Adrenal gland (tissue), 5 donors: ENCODE results near the gene PPY.

Source experiments
- POLR2A ChIP-seq, 2 donors: fragments of 450-650 bp; IDR thresholded peaks; one replicate each; pipeline ENCODE4 v1.6.1; 2017; ENCODE audit warnings: antibody characterized with exemption in 2 of 2, mild to moderate bottlenecking in 2 of 2, moderate library complexity in 1 of 2
- TF ChIP-seq, protein P1 (sequence below), 6 experiments: fragments of 450-650 bp in 4 of 6; fragments of 200-600 bp in 2 of 6; sonication (generic) in 1 of 6; IDR thresholded peaks; 1 replicate in 5 of 6; 2 replicates in 1 of 6; pipeline versions ENCODE4 v1.5.1 to v1.8.0; 2016 to 2021; ENCODE audit warnings: antibody characterized with exemption in 6 of 6, mild to moderate bottlenecking in 2 of 6, moderate library complexity in 1 of 6
- donor health status: DM: no; HTN: no; CAD: no.

DNA sequence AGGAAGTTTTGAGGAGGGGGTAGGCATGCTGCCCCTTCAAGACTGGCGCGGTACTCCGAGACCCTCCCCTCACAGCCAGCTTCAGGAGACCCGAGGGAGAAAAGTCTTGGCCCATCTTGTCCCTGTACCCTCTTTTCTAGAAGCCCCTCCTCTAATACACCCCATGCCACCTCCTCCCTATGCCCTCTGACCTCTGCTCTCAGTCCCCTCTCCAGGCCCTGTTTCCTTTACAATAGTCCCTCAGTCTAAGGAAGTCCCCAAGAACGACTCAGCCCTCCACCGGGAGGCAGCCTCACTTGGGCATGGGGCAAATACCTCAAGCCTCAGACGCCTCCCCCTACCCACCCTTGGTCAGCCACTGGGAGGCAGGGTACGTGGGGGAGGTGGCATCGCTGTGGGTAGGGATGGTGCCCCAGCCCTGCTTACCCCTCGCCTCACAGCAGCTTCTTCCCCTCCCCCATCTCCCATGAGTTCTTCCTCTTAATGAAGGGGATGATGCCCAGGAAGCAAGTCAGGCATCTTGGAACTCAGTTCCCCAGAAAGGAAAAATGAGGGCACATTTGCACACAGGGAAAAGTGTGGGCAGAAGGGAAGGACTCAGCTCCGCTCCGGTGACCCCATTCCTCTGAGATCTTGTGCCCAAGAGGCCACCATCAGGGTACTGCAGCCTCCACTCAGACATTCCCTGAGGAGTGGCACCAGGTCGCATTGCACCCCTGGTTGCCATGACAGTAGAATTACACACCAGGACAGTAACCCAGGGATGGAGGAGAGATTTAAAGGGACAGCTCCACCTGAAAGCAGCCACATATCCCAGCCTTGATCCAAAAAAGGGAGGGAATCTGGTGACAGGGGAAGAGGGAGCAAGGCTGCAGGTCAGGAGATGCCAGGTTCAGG lies 41.2 kb downstream of the PPY start:
- TF ChIP-seq, protein P1, sequence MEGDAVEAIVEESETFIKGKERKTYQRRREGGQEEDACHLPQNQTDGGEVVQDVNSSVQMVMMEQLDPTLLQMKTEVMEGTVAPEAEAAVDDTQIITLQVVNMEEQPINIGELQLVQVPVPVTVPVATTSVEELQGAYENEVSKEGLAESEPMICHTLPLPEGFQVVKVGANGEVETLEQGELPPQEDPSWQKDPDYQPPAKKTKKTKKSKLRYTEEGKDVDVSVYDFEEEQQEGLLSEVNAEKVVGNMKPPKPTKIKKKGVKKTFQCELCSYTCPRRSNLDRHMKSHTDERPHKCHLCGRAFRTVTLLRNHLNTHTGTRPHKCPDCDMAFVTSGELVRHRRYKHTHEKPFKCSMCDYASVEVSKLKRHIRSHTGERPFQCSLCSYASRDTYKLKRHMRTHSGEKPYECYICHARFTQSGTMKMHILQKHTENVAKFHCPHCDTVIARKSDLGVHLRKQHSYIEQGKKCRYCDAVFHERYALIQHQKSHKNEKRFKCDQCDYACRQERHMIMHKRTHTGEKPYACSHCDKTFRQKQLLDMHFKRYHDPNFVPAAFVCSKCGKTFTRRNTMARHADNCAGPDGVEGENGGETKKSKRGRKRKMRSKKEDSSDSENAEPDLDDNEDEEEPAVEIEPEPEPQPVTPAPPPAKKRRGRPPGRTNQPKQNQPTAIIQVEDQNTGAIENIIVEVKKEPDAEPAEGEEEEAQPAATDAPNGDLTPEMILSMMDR (IDR thresholded peaks at IDR 0.05), result no peak
- TF ChIP-seq POLR2A (IDR thresholded peaks at IDR 0.05), result no peak
